LNCAP (cell line): ENCODE results near the gene NYNRIN.
A peak's percentile ranks its signal among the peaks of the same experiment; 100 is the strongest.

Experiments used
- TF ChIP-seq, protein P1 (sequence below): fragments of 450-650 bp; IDR thresholded peaks from 2 replicates; pipeline ENCODE4 v1.5.1; 2017; ENCODE audit warnings: mild to moderate bottlenecking

Gene NYNRIN

DNA sequence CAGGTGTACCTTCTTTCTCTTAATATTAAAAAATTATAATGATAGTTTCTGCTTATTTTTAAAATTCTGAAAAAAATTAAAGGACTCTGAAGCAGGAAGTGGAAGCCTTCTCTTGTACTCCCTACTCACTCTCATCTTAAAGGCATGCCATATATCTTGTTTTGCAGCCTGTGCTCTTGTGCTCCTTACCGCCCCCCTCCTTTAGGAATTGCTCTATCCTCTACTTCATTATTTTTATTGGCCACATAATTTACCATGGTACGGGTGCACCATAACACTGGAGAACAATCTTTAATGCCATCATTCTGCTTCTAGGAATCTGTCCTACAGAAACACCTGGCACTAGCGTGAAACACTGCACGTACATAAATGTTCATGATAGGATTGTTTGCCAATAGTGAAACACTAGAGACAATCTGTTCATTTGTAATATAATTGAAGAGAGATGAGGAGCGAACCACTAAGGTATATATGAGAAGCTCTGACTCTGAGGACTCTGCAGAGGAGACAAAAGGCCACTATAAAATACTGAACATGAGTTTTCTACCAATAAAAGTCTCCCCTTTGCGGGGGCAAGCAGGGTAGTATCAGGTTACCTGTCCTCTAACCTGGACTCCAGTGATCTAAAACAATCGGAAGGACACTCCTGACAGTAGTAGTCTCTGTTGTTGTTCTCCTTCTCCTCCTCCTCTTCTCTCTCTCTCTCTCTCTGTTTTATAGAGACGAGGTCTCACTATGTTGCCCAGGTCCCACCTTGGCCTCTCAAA, 6.3 kb upstream of the NYNRIN start:
- TF ChIP-seq, protein P1, sequence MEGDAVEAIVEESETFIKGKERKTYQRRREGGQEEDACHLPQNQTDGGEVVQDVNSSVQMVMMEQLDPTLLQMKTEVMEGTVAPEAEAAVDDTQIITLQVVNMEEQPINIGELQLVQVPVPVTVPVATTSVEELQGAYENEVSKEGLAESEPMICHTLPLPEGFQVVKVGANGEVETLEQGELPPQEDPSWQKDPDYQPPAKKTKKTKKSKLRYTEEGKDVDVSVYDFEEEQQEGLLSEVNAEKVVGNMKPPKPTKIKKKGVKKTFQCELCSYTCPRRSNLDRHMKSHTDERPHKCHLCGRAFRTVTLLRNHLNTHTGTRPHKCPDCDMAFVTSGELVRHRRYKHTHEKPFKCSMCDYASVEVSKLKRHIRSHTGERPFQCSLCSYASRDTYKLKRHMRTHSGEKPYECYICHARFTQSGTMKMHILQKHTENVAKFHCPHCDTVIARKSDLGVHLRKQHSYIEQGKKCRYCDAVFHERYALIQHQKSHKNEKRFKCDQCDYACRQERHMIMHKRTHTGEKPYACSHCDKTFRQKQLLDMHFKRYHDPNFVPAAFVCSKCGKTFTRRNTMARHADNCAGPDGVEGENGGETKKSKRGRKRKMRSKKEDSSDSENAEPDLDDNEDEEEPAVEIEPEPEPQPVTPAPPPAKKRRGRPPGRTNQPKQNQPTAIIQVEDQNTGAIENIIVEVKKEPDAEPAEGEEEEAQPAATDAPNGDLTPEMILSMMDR = peak; percentile 26; the same call in 1 of the 2 replicates

DNA sequence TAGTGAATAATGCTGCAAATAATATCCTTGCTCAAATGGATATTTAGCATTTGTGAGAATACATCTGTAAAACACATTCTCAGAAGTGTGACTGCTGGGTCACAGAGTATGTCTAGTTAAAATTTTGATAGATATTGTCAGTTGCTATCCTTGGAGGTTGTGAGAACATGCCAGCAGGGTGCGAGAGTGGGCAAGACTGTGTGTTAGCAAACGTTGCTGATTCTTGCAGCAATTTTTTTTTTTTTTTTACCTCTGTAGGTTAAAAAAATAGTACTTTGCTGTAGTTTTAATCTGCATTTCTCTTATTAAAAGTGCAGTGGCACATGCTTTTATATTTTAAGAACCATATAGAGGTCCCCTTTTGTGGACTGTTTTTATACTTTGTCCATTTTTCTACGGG, 4.5 kb upstream of the NYNRIN start:
- TF ChIP-seq, protein P1 = no peak

DNA sequence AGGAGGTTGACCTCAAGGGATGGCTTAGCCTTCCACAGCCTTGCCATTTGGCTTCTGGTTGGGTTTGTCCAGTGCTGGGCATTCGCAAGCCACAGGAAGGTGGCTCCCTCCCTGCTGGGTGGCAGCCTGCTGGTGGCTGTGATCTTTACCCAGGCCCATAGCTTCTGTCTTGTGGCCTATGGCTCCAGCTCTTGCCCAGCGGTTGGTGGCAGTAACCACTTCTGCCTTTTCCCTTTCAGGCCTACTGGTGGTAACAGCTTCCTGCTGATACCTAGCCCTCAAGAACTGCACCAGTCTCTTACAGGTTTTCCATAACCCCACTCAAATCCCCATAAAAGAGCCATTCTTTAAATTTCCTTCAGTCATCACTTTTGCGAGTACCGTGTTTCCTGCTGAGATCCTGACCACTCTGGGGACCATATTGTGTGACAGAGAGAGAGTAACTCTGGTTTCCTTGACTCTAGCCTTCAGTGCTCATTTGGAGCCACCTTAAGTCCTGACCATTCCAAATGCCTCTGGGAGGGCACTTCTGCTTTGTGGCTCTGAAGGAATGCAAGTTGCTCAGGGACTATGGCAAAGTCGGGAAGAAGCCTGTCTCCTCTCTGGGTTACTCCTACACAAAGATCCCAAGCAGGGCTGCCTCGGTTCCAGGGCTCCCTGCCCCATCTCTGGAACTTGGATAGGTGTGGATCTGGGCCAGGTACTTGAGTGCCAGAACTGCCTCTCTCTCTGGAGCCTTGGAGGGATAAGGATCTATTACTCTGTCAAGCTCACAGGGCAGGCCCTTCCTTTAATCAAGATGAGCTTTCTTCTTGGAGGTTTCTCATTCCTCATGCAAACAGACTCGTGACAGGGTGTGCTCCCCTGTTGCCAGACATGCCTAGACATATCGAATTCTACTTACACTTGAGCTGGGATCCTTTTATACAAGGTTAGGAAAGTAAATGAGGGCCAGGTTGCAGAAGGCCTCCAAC, 2.9 kb upstream of the NYNRIN start:
- TF ChIP-seq, protein P1 = no peak

DNA sequence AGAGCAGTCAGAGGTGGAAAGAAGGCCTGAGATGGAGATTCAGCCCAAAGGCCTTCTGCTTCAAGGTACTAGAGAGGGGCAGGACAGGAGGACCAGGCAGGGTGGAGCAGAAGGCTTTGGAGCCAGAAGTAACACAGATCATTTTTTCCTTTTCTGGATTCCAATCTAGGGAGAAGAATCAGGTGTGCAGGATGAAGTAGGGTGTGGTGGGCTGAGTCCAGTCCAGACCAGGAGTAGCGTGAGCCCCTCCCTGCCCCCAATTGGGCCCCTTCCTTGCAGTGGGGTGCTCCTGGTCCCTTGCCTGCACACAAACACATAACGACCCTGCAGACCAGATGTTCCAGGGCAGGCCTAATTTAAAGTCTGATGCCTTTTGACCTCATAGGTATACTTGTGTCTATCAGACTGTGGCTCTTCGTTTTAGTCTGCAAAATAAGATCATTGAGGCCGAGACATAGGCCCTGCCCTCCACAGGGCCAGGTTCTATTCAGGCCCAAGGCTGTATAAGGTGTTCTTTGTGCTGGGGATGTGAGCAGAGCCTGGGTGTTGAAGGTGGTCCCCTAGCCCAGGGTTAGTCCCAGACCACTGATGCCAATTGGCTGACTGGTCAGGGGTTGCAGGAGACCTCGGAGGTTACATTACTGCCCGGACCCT, 1.0 kb upstream of the NYNRIN start:
- TF ChIP-seq, protein P1 = no peak

DNA sequence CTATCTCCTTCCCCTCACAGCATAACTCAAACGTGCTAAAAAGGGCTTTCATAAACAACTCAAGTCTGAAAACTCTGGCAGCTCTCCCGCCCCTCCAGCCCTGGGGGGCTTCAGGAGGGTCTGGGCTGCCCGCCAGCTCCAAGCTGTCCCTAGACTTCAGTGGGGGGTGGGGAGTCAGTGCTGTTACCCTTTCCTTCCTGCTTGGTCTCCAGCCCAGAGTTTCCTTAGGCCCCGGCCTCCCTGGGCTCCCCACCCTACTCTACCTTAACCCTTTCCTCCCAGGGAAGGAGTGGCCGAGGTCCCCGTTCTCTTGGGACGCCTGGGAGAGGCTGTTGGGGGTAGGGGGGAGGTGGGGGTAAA, 530 bp upstream of the NYNRIN start:
- TF ChIP-seq, protein P1 = no peak

DNA sequence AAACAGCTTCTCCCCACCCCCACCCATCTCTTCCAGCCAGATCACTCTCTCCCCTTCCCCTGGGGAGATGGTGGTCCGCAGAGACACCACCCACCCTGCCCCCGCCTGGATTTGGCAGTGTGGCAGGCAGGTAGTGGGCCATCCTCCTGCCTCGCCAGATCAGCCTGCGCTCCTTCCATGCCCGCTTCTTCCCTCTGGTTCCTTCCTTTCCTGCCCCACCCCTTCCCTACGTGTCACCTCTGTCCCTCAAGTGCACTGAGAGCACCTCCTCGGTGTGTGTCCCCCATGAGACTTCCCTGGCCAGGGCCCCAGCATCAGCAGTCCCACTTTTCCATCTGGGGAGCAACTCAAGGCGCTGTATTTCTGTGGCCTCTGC, 632 bp downstream of the NYNRIN start:
- TF ChIP-seq, protein P1 = no peak

DNA sequence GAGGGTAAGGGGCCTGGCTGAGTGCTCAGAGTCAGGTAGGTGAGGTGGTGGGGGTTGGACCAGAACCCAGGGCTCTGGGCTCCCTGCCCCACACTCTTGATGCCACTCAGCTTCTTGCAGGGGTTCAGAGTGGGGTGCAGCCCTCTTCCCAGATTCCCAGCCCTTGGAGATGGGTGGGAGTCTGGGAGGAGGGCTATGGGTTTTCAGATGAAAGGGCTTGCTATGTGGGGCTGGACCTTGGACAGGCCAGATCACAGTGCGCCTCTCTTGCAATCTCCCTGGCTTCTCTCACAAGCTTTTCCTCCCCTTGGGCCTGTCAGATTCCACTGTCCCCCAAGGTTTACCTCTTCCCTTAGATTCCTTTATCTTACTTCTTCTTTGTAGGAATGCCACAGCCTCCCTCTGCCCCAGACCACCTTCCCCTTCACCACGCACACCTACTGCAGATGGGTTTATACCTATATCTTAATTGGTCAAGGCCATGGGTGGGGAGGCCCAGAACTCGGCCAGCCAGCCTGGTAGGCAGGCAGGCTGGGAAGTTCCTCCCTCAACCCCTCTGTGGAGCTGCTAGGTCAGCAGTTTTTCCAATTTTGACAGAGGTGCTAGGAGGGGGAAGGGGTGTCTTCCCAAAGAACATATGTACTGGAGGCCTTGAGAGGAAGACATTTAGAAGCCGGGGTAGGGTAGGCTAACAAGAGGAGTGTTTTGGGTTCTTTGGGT, 1.4 kb downstream of the NYNRIN start:
- TF ChIP-seq, protein P1 = no peak
